H1 (cell line): ENCODE data around the gene KRTAP26-1. TPM values are rescaled to one million over a fixed set of nuclear protein-coding genes. Genes with fewer than 3 reads are reported as not detected.

Experiments
- CTCF ChIA-PET: fragments of 300-600 bp; sonication (Branson Sonifier 250); formaldehyde crosslinking; loops from one replicate; lab custom pipeline; 2021; ENCODE audit not compliant: partially characterized antibody; lab: Charles Lee
- POLR2A ChIA-PET: fragments of 300-600 bp; sonication (Branson Sonifier 250); formaldehyde crosslinking; loops from one replicate; lab custom pipeline; 2021; ENCODE audit warnings: inconsistent platforms; ENCODE audit not compliant: partially characterized antibody; lab: Charles Lee
- DNase-seq, 2 experiments: peaks; one replicate each; pipeline versions ENCODE4 v3.0.0 to v3.0.0-alpha.2; 2010 to 2022; ENCODE audit warnings: low spot score in 2 of 2, low read depth in 1 of 2, mixed read lengths in 1 of 2
- FAIRE-seq: peaks from 2 replicates; lab custom pipeline; 2011; peaks lifted over from hg19 to GRCh38; lab: Jason Lieb, UNC
- H2AFZ ChIP-seq: 2 replicates; pipeline ENCODE4 v1.8.1; 2012; ENCODE audit warnings: low read length, inconsistent platforms
- H2AK5ac ChIP-seq: 2 replicates; pipeline ENCODE4 v1.6.1; 2013; ENCODE audit warnings: low read depth, low read length
- H2BK120ac ChIP-seq: replicated peaks from 2 replicates; pipeline ENCODE3; 2013; ENCODE audit warnings: low read depth, low read length, inconsistent platforms
- H2BK12ac ChIP-seq: 2 replicates; pipeline ENCODE4 v1.6.1; 2013; ENCODE audit warnings: low read depth, low read length
- H2BK15ac ChIP-seq: 2 replicates; pipeline ENCODE4 v1.6.1; 2013; ENCODE audit warnings: low read length
- H2BK20ac ChIP-seq: 2 replicates; pipeline ENCODE4 v1.6.1; 2013; ENCODE audit warnings: low read length
- H2BK5ac ChIP-seq: 2 replicates; pipeline ENCODE4 v1.6.1; 2013; ENCODE audit warnings: low read depth, low read length
- H3K14ac ChIP-seq: 2 replicates; pipeline ENCODE4 v1.6.1; 2013; ENCODE audit warnings: inconsistent platforms; ENCODE audit not compliant: insufficient read length
- H3K18ac ChIP-seq: 2 replicates; pipeline ENCODE4 v1.6.1; 2013; ENCODE audit warnings: low read length; ENCODE audit errors: extremely low read depth
- H3K23ac ChIP-seq: 2 replicates; pipeline ENCODE4 v1.6.1; 2013; ENCODE audit warnings: inconsistent platforms; ENCODE audit not compliant: insufficient read length
- H3K23me2 ChIP-seq: 2 replicates; pipeline ENCODE4 v1.6.1; 2013; ENCODE audit warnings: low read depth, low read length
- H3K27ac ChIP-seq: 2 replicates; pipeline ENCODE4 v1.6.1; 2011; ENCODE audit warnings: low read depth, low read length, inconsistent platforms
- H3K27me3 ChIP-seq, 4 experiments: replicated peaks in 1 of 4; 1 replicate in 1 of 4; 2 replicates in 3 of 4; pipeline versions ENCODE4 v1.6.1 to v1.8.1; 2011 to 2013; ENCODE audit warnings: low read length in 3 of 4, mild to moderate bottlenecking in 3 of 4, inconsistent platforms in 2 of 4, mixed read lengths in 2 of 4, moderate library complexity in 1 of 4; ENCODE audit not compliant: control insufficient read depth in 3 of 4, insufficient read depth in 3 of 4; ENCODE audit errors: extremely low read depth in 1 of 4
- H3K36me3 ChIP-seq, 4 experiments: 2 replicates each; pipeline versions ENCODE4 v1.6.1 to v1.8.1; 2011 to 2013; ENCODE audit warnings: mild to moderate bottlenecking in 4 of 4, low read length in 3 of 4, moderate library complexity in 2 of 4, control low read depth in 1 of 4, inconsistent platforms in 1 of 4; ENCODE audit not compliant: insufficient read depth in 4 of 4, control insufficient read depth in 2 of 4
- H3K4ac ChIP-seq: replicated peaks from 2 replicates; pipeline ENCODE3; 2013; ENCODE audit warnings: low read length, low read depth, mixed read lengths, inconsistent platforms; ENCODE audit not compliant: insufficient read length
- H3K4me1 ChIP-seq, 4 experiments: replicated peaks in 1 of 4; 1 replicate in 1 of 4; 2 replicates in 3 of 4; pipeline versions ENCODE4 v1.6.1 to v1.8.1; 2011 to 2013; ENCODE audit warnings: low read length in 3 of 4, inconsistent platforms in 2 of 4, mixed read lengths in 1 of 4; ENCODE audit not compliant: insufficient read depth in 4 of 4, control insufficient read depth in 3 of 4
- H3K4me2 ChIP-seq, 2 experiments: 2 replicates each; pipeline versions ENCODE4 v1.6.1 to v1.8.1; 2011 to 2013; ENCODE audit warnings: low read depth in 2 of 2, low read length in 2 of 2, control low read depth in 1 of 2, inconsistent platforms in 1 of 2, mild to moderate bottlenecking in 1 of 2; ENCODE audit not compliant: insufficient read depth in 1 of 2
- H3K4me3 ChIP-seq, 4 experiments: fragments of 200-600, 300-600 bp in 1 of 4; sonication (generic), shearing (Covaris generic), sonication (Bioruptor Twin) in 1 of 4; 2 replicates each; pipeline versions ENCODE4 v1.5.1 to v1.8.1; 2011 to 2016; ENCODE audit warnings: low read length in 4 of 4, low read depth in 3 of 4, control low read depth in 2 of 4, inconsistent platforms in 2 of 4, mild to moderate bottlenecking in 2 of 4, mixed read lengths in 1 of 4, moderate library complexity in 1 of 4; ENCODE audit not compliant: insufficient read depth in 2 of 4; ENCODE audit errors: extremely low read depth in 1 of 4
- H3K56ac ChIP-seq: replicated peaks from 2 replicates; pipeline ENCODE3; 2013; ENCODE audit warnings: low read depth, mild to moderate bottlenecking, mixed read lengths, low read length, inconsistent platforms; ENCODE audit not compliant: insufficient read length
- H3K79me1 ChIP-seq: 2 replicates; pipeline ENCODE4 v1.6.1; 2013; ENCODE audit warnings: low read depth, low read length, control low read depth
- H3K79me2 ChIP-seq, 2 experiments: 2 replicates each; pipeline versions ENCODE4 v1.6.1 to v1.8.1; 2012 to 2013; ENCODE audit warnings: low read length in 2 of 2, mild to moderate bottlenecking in 2 of 2, inconsistent platforms in 1 of 2; ENCODE audit not compliant: insufficient read depth in 2 of 2, control insufficient read depth in 1 of 2
- H3K9ac ChIP-seq, 4 experiments: replicated peaks in 1 of 4; 1 replicate in 1 of 4; 2 replicates in 3 of 4; pipeline versions ENCODE4 v1.6.1 to v1.8.1; 2011 to 2013; ENCODE audit warnings: low read depth in 3 of 4, low read length in 3 of 4, control low read depth in 2 of 4, mild to moderate bottlenecking in 2 of 4, moderate library complexity in 2 of 4, inconsistent platforms in 1 of 4; ENCODE audit errors: extremely low read depth in 1 of 4
- H3K9me3 ChIP-seq, 2 experiments: 2 replicates each; pipeline versions ENCODE4 v1.6.1 to v1.8.1; 2012 to 2013; ENCODE audit warnings: mild to moderate bottlenecking in 2 of 2, moderate library complexity in 2 of 2, control low read depth in 1 of 2, inconsistent platforms in 1 of 2, low read depth in 1 of 2, low read length in 1 of 2, mixed read lengths in 1 of 2; ENCODE audit not compliant: insufficient read depth in 2 of 2
- H4K20me1 ChIP-seq, 2 experiments: replicated peaks in 1 of 2; 2 replicates each; pipeline versions ENCODE3 to v1.8.1; 2011 to 2013; ENCODE audit warnings: inconsistent platforms in 2 of 2, low read length in 2 of 2, mild to moderate bottlenecking in 1 of 2; ENCODE audit not compliant: insufficient read depth in 2 of 2, control insufficient read depth in 1 of 2
- H4K5ac ChIP-seq: 2 replicates; pipeline ENCODE4 v1.6.1; 2013; ENCODE audit warnings: low read length, low read depth, mixed read lengths, inconsistent platforms; ENCODE audit not compliant: insufficient read length
- H4K8ac ChIP-seq: 2 replicates; pipeline ENCODE4 v1.8.0; 2013; ENCODE audit warnings: mild to moderate bottlenecking, moderate library complexity, low read length, inconsistent platforms; ENCODE audit not compliant: insufficient read depth; ENCODE audit errors: extremely low read depth
- H4K91ac ChIP-seq: replicated peaks from 2 replicates; pipeline ENCODE3; 2013; ENCODE audit warnings: low read length, mixed read lengths, inconsistent platforms; ENCODE audit not compliant: insufficient read length
- BCL11A ChIP-seq, 2 experiments: IDR thresholded peaks; one replicate each; pipeline ENCODE4 v1.6.1; 2011; ENCODE audit warnings: low read depth in 2 of 2, low read length in 2 of 2, mild to moderate bottlenecking in 2 of 2
- CBX5 ChIP-seq: fragments of 300-800, 300-1000 bp; sonication (generic); IDR thresholded peaks from 2 replicates; pipeline ENCODE4 v1.7.1; 2016; ENCODE audit warnings: antibody characterized with exemption, low read length, low read depth
- CBX8 ChIP-seq: fragments of 300-800, 300-1000 bp; sonication (generic); IDR thresholded peaks from 2 replicates; pipeline ENCODE4 v1.7.1; 2016; ENCODE audit warnings: low read depth, low read length, borderline replicate concordance
- EZH2 ChIP-seq: fragments of 200-600 bp; sonication (generic); IDR thresholded peaks from 2 replicates; pipeline ENCODE4 v1.7.1; 2012; ENCODE audit warnings: low read depth, mild to moderate bottlenecking, moderate library complexity, low read length, inconsistent platforms; ENCODE audit not compliant: severe bottlenecking
- HDAC2 ChIP-seq, 2 experiments: fragments of 300-600 bp in 1 of 2; sonication (generic) in 1 of 2; IDR thresholded peaks; 2 replicates each; pipeline ENCODE4 v1.6.1; 2011 to 2012; ENCODE audit warnings: low read depth in 2 of 2, low read length in 2 of 2, mild to moderate bottlenecking in 2 of 2, moderate library complexity in 2 of 2, borderline replicate concordance in 1 of 2, inconsistent platforms in 1 of 2
- POU5F1 ChIP-seq: IDR thresholded peaks from 2 replicates; pipeline ENCODE4 v1.6.1; 2011; ENCODE audit warnings: low read depth, mild to moderate bottlenecking, low read length, moderate library complexity
- RFX5 ChIP-seq: IDR thresholded peaks from 2 replicates; pipeline ENCODE4 v1.6.1; 2011; ENCODE audit warnings: low read depth, low read length, improper control_type of control experiment, borderline replicate concordance
- SP2 ChIP-seq: IDR thresholded peaks from 2 replicates; pipeline ENCODE4 v1.6.1; 2012; ENCODE audit warnings: mild to moderate bottlenecking, low read length, inconsistent platforms
- SP4 ChIP-seq: IDR thresholded peaks from 2 replicates; pipeline ENCODE4 v1.6.1; 2012; ENCODE audit warnings: low read length, inconsistent platforms
- SRF ChIP-seq: IDR thresholded peaks from 2 replicates; pipeline ENCODE4 v1.6.1; 2011; ENCODE audit warnings: mild to moderate bottlenecking, low read depth, low read length, moderate library complexity
- SUZ12 ChIP-seq: fragments of 200-600 bp; sonication (generic); IDR thresholded peaks from 2 replicates; pipeline ENCODE4 v1.6.1; 2012; ENCODE audit warnings: mild to moderate bottlenecking, inconsistent platforms, low read length, moderate library complexity, mixed read lengths
- YY1 ChIP-seq: IDR thresholded peaks from 2 replicates; pipeline ENCODE4 v1.6.1; 2011; ENCODE audit warnings: low read depth, mild to moderate bottlenecking, low read length
- WGBS, 2 experiments: shearing (Covaris generic) in 1 of 2; methylation state at CpG; one replicate each; pipeline versions ENCODE4 v1.1.6 to v1.1.7; 2013 to 2015; ENCODE audit warnings: low lambda C conversion rate in 2 of 2, mixed read lengths in 2 of 2, inconsistent platforms in 1 of 2, low coverage in 1 of 2, missing lambda C conversion rate in 1 of 2; ENCODE audit not compliant: insufficient replicate concordance in 2 of 2, insufficient coverage in 1 of 2, insufficient read length in 1 of 2; ENCODE audit errors: extremely low coverage in 1 of 2, missing lambda C conversion rate in 1 of 2; 5-methylcytosine and 5-hydroxymethylcytosine counted together
- polyA plus RNA-seq, 7 experiments: library from polyadenylated mRNA; depleted of rRNA in 3 of 7; stranded (reverse) in 5 of 7; unstranded in 2 of 7; fragments of >200 nt in 5 of 7; fragments of 200-250 nt in 2 of 7; gene quantifications; 1 replicate in 5 of 7; 2 replicates in 1 of 7; 4 replicates in 1 of 7; pipeline versions ENCODE4 v1.2.1 to v1.2.3, GENCODE V29; 2011 to 2013; ENCODE audit warnings: missing spikeins in 2 of 7, mixed read lengths in 2 of 7
- total RNA-seq: library from RNA; stranded (reverse); fragmentation: NEBNext Ultra II Directional; extraction: Animal tissue kit (Norgen Biotek cat#: 25700); gene quantifications from 2 replicates; pipeline ENCODE4 v1.2.1, GENCODE V29; 2021
- TF ChIP-seq, protein P1 (sequence below): IDR thresholded peaks from 2 replicates; pipeline ENCODE4 v1.6.1; 2012; ENCODE audit warnings: low read length, inconsistent platforms

The KRTAP26-1 gene
- total and polyA plus RNA-seq, 2 of the 8 experiments (the other 6 are each of a cell fraction or from before 2014, with no cell fraction given) = not detected

DNA sequence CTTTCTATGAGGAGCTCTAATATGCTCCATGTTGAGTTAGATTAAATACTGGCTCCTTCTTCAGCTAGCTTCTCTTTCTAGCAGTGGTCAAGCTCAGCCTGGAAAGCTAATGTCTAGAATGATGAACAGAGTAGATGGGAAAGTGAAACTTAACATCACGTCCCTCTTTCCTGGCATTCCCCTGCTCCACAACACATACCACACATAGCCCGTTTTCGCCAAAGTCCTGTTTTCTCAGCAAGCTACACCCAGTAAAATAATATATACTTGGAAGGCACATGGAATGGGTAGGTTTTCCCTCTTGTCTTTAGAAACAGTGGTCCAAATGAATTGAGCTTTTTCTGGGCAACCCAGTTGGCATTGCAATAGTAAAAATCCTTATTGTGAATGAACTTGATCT is 13.6 kb upstream of the KRTAP26-1 start:
- Histone ChIP-seq H2BK12ac (no peak overlapping the region), H3K4me2 (no peak overlapping the region), H4K8ac (no peak overlapping the region), H3K4me3 (no peak overlapping the region), H2AK5ac (no peak overlapping the region), H3K4ac (no peak overlapping the region), H4K20me1 (no peaks in the 10 kb centered on the region), H3K27me3 (no peaks in the 10 kb centered on the region), H2BK120ac (no peak overlapping the region), H3K9ac (no peak overlapping the region), H2BK5ac (no peak overlapping the region), H3K79me1 (no peaks in the 10 kb centered on the region), H3K23me2 (no peaks in the 10 kb centered on the region), H4K5ac (no peak overlapping the region), H3K56ac (no peak overlapping the region), H3K36me3 (no peaks in the 10 kb centered on the region), H3K79me2 (no peaks in the 10 kb centered on the region), H3K14ac (no peak overlapping the region), H3K18ac (no peak overlapping the region), H3K9me3 (no peaks in the 10 kb centered on the region), H2AFZ (no peak overlapping the region), H3K27ac (no peak overlapping the region), H3K23ac (no peak overlapping the region), H4K91ac (no peak overlapping the region), H2BK20ac (no peak overlapping the region), H3K4me1 (no peaks in the 10 kb centered on the region), H2BK15ac (no peak overlapping the region)
- DNase-seq (no peak), FAIRE-seq (no peak)
- CTCF ChIA-PET = interaction anchor here (0.7 to 1.3 kb wide), 4 partner anchors 11 to 498 kb away, joined by 3 to 5 read pairs (median 3); no protein-coding TSS in a partner anchor
- WGBS, 2 experiments = 93% methylated on average over 3 of the region's 3 CpGs; no CpG with 5 or more reads in 1 of the 2 experiments
- POLR2A ChIA-PET = no interaction called here
- TF ChIP-seq CBX5 = no peak
- TF ChIP-seq CBX8 = no peak
- TF ChIP-seq EZH2 = no peak
- TF ChIP-seq SUZ12 = no peak
- no peak for TF ChIP-seq SRF
- TF ChIP-seq HDAC2 (IDR thresholded peaks at IDR 0.05; ENCODE audit: borderline replicate concordance in 1 of 2, low read depth in 2 of 2, low read length in 2 of 2) = no peak
- TF ChIP-seq, protein P1, sequence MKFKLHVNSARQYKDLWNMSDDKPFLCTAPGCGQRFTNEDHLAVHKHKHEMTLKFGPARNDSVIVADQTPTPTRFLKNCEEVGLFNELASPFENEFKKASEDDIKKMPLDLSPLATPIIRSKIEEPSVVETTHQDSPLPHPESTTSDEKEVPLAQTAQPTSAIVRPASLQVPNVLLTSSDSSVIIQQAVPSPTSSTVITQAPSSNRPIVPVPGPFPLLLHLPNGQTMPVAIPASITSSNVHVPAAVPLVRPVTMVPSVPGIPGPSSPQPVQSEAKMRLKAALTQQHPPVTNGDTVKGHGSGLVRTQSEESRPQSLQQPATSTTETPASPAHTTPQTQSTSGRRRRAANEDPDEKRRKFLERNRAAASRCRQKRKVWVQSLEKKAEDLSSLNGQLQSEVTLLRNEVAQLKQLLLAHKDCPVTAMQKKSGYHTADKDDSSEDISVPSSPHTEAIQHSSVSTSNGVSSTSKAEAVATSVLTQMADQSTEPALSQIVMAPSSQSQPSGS = no peak
- no peak for TF ChIP-seq SP2
- TF ChIP-seq SP4 = no peak
- TF ChIP-seq YY1 = no peak
- TF ChIP-seq RFX5 = no peak
- no peak for TF ChIP-seq BCL11A (IDR thresholded peaks at IDR 0.05; ENCODE audit: low read depth in 2 of 2, low read length in 2 of 2)
- TF ChIP-seq POU5F1 = no peak
